AG08396 (cell line): ENCODE measurements around the gene TMEM190.
"Not testable (repeated sequence)": the region's sequence is repeated elsewhere in the genome, so short reads cannot be mapped to it uniquely, and the experiment has no call there.

Experiments
- DNase-seq: peaks from one replicate; pipeline ENCODE4 v3.0.0; 2012; ENCODE audit warnings: low spot score, mixed read lengths

Gene TMEM190

DNA sequence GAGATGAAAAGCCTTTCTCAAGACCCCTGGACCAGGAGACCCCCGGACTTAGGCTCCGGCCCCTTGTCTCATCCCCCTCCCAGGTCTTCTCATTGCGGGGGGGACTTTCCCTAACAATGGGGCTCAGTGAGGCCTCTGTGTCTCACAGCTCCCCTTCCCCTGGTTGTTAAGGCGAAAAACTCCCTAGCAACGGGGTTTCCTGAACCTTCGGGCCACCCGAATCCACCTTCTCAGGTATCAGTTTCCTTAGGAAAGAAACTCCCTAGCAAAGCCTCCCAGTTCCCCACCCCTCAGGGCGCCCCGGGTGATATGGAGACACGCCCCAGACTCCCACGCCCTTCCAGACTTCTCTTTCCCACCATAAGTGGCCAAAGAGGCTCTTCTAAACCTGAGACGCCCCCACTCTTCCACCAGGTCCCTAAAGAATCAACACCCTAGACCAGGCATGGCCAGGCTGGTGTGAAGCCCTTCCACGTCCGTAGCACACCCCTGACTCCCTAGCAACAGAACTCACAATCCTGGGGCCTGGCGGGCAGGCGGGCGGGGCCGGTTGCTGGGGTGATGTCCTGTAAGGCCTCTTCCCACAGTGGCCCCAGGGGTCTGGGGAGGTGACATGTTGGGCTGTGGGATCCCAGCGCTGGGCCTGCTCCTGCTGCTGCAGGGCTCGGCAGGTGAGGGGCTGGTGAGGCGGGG lies at the start of gene TMEM190:
TMEM190 (plus strand) TSS at position 586 of the 693 bp plus-strand sequence; CDS start at position 614, 28 bp downstream.
- DNase-seq: no peak

DNA sequence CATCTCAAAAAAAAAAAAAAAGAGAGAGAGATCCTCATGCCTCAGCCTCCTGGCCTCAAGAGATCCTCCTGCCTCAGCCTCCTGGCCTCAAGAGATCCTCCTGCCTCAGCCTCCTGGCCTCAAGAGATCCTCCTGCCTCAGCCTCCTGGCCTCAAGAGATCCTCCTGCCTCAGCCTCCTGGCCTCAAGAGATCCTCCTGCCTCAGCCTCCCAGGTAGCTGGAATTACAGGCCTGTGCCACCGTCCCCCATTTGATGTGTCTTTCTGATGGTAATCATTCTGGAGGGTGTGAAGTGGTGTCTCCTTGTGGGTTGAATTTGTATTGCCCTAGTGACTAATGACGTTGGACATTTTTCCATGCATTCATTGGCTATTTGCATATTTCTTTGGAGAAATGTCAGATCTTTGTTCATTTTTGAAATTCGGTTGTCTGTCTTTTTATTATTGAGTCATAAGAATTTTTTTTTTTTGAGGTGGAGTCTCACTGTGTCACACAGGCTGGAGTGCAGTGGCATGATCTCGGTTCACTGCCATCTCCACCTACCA lies 47.8 kb upstream of the TMEM190 start:
- peak; percentile 55 for DNase-seq

DNA sequence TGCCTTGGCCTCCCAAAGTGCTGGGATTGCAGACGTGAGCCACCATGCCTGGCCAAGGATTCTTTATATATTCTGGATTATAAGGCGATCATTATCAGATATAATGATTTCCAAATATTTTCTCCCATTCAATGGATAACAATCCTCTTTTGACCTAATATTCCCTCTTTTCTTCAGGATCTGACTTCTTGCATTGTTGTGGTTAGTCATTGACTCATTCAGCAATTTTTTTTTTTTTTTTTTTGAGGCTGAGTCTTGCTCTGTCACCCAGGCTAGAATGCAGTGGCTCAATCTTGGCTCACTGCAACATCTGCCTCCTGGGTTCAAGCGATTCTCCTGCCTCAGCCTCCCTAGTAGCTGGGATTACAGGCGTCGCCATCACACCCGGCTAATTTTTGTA lies 46.8 kb upstream of the TMEM190 start:
- not testable (repeated sequence) for DNase-seq

DNA sequence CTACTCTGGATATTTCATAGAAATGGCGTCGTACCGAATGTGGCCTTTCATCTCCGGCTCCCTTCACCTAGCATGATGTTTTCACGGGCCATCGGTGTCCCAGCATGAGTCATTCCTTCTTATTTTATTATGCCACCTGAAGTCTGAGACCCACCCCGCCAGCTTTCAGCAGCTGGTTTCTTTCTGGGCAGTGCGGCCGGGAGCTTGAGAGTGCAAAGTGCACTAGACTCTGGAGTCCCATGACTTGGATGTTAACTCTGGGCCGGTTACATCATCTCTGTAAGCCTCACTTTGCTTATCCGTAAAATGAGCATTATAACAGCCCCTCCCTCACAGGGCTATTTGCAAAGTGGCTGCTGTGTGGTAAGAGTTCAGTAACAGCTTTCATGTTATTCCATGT lies 42.8 kb upstream of the TMEM190 start:
- no peak for DNase-seq

DNA sequence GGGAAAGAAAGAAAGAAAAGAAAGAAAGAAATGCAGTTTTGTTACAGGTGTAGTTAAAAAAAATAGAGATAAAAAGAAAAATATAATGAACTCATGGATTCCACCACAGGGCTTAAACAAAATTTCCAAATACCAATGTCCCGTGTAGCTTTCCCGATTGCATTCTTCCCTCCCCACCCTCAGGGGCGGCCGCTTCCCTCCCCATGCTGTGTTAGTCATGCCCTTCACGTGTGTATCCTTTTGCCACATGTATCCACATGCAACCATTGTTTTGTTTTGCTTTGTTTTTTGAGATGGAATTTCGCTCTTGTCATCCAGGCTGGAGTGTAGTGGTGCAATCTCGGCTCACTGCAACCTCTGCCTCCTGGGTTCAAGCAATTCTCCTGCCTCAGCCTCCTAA lies 40.5 kb upstream of the TMEM190 start:
- DNase-seq: no peak

DNA sequence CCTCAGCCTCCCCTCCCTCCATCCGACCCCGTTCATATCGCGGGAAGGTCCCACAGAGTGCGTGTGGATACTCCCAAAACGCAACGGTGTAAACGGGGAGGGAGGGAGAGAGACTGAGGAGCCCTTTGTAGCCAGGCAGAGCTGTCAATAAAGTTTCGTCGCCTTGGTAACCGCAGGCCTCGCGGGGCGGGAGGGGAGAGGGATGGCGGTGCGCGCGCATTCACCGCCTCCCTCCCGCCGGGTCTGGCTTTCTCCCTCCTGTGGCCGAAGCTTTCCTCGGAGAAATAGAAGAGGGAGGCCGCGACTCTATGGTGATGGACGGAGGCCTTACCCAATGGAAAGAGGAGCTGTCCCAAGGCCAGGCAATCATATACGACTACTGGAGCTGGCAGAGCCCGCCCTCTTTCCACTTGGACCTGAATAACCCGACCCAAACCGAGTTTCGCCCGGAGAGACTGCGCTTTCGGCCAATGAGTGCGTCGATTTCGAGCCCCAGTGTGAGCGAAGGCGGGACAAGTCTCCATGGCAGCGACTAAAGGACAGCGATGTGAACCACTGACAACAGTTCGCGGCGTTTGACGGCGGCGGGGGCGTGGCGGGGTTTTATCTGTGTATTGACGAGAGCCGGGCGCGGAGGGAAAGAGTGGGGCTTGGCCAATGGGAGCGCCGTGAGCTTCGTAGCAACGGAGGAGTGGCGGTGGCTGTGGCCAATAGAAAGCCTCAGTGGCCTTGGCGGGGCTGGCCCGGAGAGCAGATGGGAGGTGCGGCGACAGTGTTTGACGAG lies 37.3 kb upstream of the TMEM190 start, which contains the start of gene KMT5C:
KMT5C (plus strand) TSS at position 772 of the 784 bp plus-strand sequence. CDS start 2,061 bp downstream, outside the sequence.
- DNase-seq: peak; percentile 100

DNA sequence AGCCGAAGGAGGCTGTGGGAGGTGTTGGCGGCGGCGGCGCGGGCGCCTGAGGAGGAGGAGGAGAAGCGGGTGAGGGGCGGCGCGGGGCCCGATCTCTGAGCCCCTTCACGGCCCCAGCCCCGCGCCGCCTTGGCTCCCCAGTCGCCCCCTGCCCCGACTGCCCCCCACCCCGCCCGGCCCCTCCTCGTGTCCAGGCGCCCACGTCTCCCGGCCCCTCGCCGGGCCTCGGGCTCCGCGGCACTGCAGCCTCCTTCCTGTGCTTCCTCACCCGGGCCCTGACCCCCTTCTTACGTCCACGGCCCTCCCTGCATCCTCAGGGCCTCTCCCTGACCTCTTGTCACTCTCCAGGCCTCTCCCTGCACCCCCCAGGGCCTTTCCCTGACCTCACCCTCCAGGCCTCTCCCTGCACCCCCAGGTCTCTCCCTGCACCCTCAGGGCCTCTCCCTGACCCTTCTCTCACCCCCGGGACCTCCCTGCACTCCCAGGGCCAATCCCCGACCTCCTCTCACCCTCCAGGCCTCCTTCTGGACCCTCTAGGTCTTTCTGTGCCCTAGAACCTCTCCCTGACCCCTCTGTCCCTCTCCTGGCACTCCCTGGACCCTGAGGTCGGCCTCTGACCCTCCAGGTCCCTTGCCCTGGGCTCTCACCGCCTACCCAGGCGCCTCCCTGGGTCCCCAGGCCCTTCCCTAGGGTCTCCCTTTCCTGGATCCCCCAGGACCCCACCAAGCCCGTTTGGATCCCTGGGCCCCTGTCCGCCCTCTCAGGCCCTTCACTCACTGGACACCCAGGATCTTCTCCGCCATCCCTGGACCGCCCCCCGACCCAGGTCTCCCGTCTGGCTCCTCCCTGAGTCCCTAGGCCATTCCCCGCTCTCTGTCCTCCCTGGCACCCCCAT lies 36.5 kb upstream of the TMEM190 start:
- no peak for DNase-seq

DNA sequence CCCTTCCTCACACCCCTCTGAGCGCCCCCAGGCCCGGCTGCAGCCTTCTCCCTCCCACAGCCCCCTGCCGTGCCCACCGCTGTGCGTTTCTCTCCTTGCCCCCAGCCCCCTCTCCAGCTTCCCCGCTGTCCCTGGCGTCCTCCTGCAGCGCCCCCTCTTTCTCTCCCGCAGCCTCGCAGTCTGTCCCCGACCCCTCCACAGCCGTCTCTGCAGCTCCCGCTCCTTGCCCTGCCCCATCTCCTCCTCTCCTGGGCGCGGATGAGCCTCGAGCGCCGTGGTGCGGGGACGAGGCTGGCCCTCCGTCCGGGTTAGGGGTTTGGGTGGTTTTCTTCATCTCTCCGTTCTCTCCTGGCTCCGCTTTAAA lies 35.9 kb upstream of the TMEM190 start:
- no peak for DNase-seq

DNA sequence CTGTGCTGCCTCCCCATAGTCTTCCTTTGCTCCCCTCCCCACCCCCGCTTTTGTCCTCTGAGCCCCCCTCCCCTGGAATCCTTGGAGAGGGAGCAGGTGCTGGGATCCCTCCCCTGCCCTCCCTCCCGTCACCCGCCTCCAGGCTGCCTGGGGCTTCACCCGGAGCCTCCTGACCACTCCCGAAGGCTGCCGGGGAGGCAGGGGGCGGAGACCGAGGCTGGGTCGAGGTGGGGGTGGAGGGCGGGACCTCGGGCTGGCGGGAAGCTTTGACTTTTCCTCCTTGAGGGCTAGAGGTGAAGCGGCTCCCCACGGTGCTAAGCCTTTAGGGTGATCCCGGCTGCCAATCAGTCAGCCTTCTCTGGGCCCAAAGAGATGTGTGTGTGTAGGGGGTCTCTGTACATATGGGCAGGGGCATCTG lies 35.4 kb upstream of the TMEM190 start:
- DNase-seq: peak; percentile 93

DNA sequence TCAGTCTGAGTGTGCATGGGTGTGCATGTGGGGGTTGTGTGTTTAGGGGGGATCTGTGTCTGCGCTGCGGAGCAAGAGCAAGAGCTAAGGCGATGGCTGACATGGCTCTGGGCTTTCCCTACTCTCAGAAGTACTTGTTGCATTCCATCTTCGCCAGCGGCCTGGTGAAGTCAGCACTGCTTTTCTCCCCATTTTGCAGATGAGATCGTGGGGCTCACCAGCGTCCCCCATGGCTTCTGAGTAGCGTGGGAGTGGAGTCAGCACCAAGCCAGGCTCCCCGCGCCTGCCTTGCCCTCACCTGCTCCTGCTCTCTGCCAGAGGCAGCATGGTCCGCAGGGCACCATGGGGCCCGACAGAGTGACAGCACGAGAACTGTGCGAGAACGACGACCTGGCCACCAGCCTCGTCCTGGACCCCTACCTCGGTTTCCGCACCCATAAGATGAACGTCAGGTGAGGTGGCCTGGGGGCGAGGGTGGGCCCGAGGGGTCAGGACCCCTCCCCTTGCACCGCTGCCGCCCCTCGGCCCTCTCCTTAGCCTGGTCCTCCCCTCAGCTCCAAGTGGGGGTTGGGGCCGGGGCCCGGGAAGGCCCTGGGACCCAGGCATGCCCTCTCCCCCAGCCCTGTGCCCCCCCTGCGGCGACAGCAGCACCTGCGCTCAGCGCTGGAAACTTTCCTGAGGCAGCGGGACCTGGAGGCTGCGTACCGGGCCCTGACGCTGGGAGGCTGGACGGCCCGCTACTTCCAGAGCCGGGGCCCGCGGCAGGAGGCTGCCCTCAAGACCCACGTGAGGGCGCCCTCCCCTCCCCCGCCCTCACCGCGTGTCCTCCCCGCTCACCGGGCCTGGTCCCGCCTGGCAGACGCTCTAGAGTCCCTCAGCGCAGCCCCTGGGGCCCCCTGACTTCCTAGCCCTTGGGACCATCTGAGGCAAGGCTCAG lies 34.8 kb upstream of the TMEM190 start:
- no peak for DNase-seq

DNA sequence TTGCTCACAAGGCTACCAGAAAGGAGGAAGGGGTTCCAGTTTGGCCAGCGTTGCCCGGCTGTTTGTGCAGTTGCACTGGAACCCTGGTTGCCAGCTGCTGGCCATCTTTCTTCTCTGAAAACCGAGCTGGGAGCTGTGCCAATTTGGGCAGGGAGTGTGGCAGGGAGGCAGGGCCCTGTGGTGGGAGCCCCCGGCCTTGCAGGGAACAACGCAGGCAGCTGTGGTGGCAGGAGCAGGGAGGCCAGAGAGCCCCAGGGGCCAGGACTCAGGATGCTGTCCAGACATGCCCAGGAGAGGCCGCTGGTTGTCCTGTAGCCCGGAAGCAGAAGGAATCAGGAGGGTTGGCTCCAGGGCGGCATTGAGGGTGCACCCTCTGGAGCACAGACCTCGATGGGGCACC lies 32.2 kb upstream of the TMEM190 start:
- DNase-seq: no peak

DNA sequence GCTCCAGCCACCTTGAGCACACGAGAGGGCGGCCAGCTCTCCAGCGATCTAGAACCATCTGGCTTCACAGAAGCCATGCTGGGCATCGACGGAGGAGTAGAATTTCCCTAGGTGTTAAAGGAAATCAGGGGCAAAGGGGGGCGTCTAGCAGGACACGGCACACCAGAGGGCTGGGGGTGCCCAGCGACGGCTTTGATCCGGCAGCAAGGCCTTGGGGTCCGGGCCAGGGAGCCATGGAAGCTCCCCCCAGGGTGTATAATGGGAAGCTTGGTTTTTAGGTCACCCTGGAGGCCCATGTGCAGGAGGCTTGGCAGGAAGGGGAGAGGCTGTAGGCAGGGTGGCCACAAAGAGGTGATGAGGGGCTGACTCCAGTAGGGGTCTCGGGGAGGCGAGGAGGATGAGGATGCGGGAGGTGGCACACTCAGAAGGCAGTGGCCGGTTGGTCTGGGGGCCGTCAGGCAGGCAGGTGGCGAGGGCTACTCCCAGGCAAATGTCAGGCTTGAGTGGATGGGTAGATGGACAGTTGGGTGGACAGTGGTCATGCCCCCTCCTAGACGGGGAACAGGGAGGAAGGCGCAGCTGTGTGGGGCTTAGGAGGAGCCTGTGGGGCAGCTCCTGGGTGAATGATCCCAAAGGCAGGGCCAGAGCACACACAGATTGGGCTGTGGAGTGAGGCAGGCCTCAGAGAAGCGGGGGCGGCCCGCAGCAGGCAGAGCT lies 31.4 kb upstream of the TMEM190 start:
- no peak for DNase-seq

DNA sequence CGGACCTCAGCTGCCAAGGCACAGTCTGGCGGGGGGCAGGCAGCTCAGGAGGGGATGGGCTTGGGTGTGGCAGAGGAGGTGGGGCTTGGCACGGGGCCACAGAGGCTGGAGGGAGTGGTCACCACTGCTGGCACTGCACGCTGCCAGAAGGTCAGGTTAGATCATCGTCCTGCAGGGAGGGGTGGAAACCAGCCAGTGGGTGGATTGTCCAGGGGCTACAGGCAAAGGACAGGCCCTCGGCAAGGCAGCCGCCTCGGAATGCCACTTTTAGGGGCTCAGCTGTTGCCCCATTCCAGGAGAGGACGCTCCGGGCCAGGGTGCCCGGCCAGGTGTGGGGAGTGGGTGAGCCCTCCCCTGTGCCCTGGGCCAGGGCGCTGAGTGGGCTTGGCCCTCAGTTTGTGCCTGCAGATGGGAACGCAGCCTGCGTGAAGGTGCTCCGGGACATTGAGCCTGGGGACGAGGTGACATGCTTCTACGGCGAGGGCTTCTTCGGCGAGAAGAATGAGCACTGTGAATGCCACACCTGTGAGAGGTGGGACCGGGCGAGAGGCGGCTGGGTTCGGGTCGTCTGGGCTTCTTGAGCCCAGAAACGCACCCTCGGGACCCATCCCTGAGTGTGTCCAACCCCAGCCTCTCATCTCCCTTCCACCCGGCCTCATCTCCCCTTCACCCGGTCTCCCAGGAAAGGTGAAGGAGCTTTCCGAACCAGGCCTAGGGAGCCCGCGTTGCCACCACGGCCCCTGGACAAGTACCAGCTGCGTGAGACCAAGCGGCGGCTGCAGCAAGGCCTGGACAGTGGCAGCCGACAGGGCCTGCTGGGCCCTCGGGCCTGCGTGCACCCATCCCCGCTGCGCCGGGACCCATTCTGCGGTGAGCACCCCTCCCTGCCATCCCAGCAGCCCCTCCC lies 30.6 kb upstream of the TMEM190 start:
- DNase-seq: no peak

DNA sequence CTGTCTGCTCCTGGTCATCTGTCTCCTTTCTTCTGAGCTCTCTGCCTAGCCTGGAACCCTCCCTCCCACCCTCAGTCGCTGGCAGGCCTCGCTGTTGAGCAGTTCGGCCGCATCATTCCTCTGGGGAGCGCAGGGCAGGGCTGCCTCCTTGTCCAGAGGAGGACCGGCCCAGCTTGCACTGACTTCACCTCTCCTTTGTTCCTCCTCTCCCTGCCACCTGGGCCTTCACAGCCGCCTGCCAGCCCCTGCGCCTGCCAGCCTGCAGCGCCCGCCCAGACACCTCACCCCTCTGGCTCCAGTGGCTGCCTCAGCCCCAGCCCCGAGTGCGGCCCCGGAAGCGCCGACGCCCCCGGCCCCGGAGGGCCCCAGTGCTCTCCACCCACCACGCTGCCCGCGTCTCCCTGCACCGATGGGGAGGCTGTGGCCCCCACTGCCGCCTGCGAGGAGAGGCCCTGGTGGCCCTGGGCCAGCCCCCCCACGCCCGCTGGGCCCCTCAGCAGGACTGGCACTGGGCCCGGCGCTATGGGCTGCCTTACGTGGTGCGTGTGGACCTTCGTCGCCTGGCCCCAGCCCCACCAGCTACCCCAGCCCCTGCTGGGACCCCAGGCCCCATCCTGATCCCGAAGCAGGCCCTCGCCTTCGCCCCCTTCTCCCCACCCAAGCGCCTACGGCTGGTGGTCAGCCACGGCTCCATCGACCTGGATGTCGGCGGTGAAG lies 29.7 kb upstream of the TMEM190 start:
- no peak for DNase-seq

DNA sequence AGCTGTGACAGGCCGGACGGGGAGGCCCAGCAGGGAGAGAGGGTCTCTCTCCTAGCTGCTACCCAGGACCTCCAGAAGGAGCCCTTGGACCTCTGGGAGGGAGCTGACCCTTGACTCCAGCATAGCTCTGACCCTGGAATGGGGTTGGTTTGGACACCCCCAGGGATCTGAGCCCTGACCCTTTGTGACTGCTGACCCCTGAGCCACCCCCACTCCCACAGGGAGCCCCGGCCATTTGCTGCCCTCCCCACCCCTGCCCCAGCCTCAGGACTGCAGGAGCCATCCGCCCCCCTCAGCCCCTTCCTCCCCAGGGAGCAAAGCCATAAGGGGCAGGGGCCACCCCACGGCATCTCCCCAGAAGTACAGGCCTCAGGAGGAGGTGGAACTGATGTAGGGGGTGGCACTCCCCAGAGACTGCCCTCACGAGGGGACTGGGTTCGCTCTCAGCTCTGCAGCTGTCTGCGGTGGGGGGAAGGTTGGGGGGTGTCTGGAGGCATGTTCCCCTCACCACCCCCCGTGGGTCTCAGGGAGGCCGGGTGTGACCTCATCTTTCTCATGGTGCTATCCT lies 29.1 kb upstream of the TMEM190 start:
- no peak for DNase-seq

DNA sequence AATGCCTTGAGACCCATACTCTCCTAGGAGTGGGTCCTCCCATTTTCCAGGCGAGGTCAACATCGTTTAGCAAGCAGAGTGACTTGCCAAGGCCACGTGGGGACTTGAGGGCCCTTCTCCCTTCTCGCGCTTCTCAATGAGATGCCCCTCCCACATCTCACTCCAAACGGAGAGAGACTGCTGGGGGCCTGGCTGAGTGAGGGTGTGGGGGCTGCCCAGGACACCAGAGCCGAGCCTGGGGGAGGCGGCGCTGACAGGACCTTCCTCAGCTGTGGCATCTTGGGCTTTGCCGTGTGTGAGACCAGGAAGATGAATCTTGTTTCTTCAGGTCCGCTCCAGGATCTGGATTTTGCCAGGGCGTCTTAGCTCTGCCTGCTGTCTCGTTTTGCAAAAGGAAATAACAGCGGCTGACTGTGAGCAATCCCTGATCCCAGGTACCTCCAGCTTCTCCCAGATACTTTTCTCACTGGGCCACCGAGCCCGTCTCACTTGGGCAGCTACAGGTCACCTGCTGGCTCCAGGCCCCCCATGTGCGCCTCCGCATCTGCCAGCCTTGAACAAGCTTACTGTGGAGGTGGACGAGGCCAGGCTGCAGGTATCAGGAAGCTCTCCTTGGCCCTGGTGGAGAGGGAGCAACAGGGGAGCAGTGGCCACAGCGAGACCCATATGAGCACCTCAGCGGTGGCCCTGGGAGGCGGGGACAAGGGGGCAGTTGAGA lies 28.1 kb upstream of the TMEM190 start:
- DNase-seq: no peak

DNA sequence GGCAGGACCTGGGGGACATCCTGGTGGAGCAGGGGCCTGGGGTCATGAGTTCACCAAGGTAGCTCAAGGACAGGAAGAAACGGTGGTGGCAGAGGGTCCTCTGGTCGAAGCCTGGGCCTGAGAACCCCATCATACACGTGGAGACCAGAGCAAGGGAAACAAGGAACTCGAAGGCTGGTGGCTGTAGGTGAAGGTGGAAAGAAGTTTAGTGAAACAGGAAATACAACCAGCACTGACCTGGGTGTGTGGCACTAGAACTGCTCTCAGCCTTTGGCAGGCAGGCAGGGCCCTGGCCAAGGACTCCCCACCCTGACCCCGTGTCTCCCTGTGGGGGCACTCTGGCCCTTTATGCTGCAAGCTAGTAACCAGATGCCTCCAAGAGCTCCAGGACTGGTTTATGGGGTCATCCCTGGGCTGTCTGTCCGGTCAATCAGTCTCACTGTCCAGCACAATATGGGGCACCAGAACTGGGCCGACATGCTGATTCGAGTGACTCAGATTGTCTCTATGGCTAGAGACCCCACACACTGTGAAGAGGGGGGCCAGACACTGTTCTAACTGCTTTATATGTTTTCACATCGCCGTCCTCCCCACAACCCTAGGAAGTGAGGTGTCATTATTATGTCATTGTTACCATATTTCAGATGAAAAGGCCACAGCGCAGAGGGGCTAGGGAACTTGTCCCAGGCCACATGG lies 25.9 kb upstream of the TMEM190 start:
- DNase-seq: no peak
